HG02938 (cell line): ENCODE results near the gene LMAN1.

Experiments
- ATAC-seq: cut with Tn5 transposase; IDR thresholded peaks from one replicate; pipeline ENCODE4 v1.9.1; 2021; ENCODE audit warnings: mild to moderate bottlenecking, moderate library complexity; ENCODE audit not compliant: unreplicated experiment

The LMAN1 gene

DNA sequence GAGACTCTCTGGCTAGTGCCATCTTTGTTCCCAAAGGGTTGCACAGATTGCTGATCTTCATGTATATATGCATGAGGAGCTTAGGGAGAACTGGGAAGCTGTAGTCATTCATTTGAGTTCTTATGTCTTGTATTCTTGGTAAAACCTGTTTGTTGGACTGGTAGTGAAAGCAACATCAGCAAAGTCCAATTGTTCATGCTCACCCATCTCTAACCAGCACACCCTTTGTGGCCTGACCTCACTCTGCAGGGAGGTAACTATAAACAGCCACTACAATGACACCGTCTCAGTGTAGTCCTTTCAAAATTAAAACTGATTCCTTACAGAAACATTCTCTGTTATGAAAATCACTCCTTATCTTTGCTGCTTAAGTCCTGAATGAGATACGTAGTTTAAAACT lies 13.9 kb upstream of the LMAN1 start:
- no peak for ATAC-seq

- no peak for ATAC-seq
Measured at GRCh38 chr18:59360381-59360780, 1.3 kb upstream of the LMAN1 start.

DNA sequence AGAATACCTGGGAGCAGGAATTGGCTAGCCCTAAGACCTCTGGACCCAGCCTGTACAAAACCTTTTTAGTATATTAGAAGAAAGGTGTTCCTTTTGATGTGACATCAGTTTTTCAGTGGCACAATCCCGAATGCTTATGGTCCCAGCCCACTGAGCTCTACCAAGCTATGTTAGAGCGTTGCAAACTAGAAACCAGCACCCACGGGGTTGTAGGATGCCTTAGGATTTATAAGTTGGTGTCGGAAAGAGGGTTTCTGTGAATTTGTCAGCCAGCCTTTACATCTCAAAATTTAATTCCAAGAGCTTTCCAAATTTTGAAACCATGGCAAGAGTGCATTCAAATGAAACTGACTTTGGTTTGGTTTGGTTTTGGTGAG lies 499 bp upstream of the LMAN1 start:
- ATAC-seq = peak; percentile 15

- no peak for ATAC-seq
Measured at GRCh38 chr18:59358414-59358711, 702 bp downstream of the LMAN1 start.

DNA sequence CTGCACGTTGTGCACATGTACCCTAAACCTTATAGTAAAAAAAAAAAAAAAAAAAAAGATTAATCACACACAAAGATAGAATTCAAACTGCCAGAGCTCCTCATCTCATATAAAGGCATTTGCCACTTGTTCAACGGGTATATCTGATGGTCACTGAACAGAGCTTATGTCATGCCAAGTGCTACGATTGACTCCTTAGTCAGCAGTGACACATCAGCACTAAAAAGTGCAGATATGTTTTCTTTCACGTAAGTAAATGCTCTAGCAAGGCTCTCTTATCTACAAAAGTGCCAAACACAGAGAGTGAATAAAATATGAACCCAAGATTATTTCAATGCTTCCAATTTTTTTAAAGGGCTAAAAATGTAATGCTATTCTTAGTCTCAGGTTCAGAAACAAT lies 1.1 kb downstream of the LMAN1 start:
- ATAC-seq = no peak

DNA sequence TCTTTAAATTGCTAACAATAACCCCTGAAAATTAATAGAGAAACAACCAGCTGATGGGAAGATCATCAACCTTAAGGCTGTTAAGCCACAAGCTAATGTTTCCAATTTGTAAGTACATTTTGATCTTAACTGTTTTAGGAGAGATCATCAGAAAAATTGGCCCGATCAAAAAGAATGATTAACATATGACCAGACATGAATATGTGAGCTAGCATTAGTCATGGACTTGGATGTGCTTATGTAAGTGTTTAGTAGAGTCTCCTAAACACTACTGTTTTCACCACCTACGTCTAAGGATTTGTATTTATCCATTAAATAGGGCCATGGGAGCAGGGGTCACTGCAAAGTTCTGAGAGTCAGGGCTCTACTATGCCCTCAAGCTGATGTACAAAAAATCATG lies 4.3 kb downstream of the LMAN1 start:
- no peak for ATAC-seq

DNA sequence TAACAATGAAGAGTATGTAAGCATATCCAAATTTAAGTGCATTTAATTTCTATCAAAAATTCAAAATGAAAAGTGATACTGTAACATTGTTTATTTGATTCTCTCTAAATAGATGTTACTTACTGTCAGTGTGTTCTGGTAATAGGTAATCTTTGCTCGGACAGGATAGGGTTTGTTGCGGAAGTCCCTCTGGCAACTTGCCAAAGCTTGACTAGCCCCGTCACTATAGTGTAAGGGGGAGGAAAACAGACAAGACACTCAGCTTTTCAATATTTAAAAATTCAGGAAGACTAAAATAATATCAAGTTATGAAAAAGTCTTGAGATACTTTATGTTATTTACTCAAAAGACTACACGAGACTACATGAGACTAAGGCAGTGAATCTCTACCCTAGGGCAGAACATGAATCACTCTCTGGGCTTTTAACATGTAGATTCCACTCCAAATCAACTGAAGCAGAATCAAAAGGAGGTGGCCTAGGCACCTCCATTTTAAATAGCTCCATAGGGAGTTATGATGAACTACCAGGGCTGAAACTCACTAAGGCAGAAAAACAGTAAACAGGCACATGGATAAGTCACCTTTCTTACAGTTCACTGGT lies 5.9 kb downstream of the LMAN1 start:
- no peak for ATAC-seq

DNA sequence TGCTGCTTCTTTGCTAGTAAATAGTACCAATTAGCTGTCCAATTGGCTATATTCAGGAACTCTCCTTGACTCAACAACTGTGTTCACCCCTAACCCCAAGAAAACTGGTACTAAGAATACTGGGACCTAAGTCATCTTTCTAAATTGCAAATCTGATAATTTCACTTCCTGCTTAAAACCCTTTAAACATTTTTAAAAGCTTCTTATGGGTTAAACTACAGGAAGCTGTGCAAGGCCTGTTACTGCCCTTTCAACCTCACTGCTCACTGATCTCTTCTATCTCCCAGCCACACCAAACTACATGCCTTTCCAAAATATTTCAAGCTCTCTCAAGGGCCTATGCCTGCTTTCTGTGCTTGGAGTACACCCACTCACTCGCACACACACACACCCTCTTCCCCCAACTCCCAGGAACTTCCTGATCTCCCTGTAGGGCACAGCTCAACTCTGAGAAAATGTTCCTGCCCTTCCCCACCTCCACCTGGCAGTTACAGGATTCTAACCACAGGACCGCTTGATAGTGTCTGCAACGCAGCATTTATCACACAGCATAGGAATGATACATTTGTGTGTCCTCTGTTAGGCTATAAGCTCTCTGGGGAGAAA lies 6.7 kb downstream of the LMAN1 start:
- no peak for ATAC-seq

GRCh38 chr18:59345556-59345955 lies 13.5 kb downstream of the LMAN1 start:
- no peak for ATAC-seq

DNA sequence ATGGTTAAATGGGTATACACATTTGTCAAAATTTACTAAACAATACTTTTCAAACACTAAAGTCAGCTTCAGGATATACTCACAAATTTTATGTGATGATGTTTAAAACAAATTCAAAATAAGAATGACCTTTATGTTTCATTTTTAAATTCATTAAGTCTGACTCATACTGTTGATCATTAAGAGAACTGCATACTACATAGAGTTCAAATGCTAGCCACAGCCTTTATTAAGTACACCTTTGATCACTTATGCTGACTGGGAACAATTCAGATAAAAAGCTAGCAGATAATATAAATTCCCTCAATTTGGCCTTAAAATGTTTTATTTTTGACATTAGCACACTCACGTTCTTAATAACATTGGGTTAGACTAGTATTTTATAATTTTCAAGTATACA lies 14.1 kb downstream of the LMAN1 start:
- no peak for ATAC-seq

GRCh38 chr18:59343926-59344325 lies 15.1 kb downstream of the LMAN1 start:
- no peak for ATAC-seq

DNA sequence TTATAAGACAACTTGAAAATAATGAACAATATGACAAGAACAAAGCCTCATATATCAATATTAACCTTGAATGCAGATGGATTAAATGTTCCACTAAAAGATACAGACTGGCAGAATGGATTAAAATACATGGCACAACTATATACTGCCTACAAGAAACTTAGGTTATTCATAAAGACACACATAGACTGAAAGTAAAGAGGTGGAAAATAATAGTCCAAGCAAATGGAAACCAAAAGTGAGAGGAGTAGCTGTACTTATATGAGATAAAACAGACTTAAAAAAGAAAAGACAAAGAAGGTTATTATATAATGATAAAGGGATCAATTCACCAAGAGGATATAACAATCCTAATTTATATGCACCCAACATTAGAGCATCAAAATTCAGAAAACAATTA lies 18.2 kb downstream of the LMAN1 start:
- peak; percentile 57 for ATAC-seq

GRCh38 chr18:59340312-59340711 lies 18.8 kb downstream of the LMAN1 start:
- no peak for ATAC-seq

DNA sequence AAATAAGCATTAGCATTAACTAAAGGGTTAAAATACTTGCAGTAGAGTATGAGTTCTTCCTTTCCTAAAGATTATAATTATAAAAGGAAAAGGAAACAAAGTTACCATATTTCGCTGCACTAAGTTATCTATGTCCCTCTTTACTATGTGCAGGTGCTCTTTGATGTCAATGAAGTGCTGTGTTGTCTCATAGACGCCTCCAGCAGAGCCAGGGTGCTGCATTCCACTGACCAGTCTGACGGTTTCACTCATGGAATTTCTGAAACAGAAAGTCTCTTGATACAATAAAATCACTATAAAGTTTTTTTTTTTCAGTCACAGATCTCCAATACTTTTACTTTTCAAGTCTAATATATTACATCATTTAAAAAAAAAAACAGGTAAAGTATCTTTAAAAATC lies 26.1 kb downstream of the LMAN1 start:
- no peak for ATAC-seq

DNA sequence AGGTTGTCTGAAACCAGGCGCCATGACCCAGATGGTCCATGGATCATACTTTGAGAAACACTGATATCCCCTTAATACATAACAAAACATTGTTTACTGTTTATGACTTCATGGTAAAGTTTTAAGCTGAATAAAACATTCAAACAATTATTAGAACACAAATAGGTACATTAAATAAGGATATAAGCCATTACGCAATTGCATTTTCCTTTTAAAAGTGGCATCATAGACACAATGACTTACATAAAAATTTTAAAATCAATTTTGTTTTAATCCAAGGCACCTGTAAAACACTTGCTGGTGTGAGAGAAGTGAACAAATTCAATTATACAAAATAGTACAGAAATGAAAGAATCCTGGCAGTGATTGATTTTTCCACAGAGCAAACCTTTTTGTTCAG lies 30.4 kb downstream of the LMAN1 start:
- ATAC-seq = no peak

- no peak for ATAC-seq
Measured at GRCh38 chr18:59325965-59326364, 33.1 kb downstream of the LMAN1 start.

DNA sequence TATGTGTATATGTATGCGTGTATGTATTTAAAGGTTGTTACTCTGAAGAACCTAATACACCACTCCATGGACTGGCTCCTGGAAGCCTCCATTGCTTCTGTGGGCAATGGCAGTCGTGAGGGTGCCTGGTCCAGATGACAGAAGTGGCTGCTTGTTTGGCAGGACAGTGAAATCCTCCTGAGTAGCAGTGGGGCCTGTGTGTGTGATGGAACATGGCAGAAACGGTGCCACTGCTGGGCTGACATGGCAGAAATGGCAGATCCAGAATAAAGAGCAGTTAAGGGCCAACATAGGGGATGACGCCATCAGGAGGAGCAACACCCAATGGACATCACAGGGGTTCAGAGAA lies 34.5 kb downstream of the LMAN1 start:
- ATAC-seq = no peak

- no peak for ATAC-seq
Measured at GRCh38 chr18:59323931-59324622, 35.0 kb downstream of the LMAN1 start.

- ATAC-seq = no peak
Measured at GRCh38 chr18:59318460-59319050, 40.5 kb downstream of the LMAN1 start, which contains the start of gene CPLX4. TSS of gene CPLX4 (minus strand) at chr18:59318649. CDS start at chr18:59318462, 187 bp downstream.

DNA sequence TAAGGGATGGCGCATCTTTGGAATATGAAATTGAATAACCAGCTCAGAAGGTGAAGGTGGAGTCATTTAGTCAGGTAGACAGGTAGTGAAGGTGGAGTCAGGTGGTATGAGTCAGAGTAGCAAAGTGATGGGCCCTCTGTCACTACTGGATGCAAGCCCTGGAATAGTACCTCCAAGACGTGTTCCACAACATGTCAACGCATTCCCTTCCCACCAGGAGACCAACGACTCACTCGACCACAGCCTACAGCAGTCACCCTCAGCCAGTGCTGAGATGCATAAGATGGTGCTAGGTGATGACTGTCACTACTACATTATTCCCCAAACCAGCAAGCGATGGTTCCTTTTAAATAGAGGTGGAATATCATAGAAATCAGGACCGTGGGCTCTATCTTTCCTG lies 47.4 kb downstream of the LMAN1 start:
- no peak for ATAC-seq

- ATAC-seq = no peak
Measured at GRCh38 chr18:59308938-59309260, 50.2 kb downstream of the LMAN1 start.

GRCh38 chr18:59308248-59308937 lies 50.7 kb downstream of the LMAN1 start:
- peak; percentile 81 for ATAC-seq
